Stimulated activated CD8-positive, alpha-beta memory T cell treated with anti-CD3 and anti-CD28 coated beads, Interleukin-15, amount 100 ng/mL, for 48 hours (primary cell): ENCODE measurements around the gene PRRG3.

Experiments used
- DNase-seq, 2 donors: peaks; one replicate each; pipeline ENCODE4 v3.0.0-alpha.2; 2020; ENCODE audit warnings: low read depth in 2 of 2

Gene PRRG3

DNA sequence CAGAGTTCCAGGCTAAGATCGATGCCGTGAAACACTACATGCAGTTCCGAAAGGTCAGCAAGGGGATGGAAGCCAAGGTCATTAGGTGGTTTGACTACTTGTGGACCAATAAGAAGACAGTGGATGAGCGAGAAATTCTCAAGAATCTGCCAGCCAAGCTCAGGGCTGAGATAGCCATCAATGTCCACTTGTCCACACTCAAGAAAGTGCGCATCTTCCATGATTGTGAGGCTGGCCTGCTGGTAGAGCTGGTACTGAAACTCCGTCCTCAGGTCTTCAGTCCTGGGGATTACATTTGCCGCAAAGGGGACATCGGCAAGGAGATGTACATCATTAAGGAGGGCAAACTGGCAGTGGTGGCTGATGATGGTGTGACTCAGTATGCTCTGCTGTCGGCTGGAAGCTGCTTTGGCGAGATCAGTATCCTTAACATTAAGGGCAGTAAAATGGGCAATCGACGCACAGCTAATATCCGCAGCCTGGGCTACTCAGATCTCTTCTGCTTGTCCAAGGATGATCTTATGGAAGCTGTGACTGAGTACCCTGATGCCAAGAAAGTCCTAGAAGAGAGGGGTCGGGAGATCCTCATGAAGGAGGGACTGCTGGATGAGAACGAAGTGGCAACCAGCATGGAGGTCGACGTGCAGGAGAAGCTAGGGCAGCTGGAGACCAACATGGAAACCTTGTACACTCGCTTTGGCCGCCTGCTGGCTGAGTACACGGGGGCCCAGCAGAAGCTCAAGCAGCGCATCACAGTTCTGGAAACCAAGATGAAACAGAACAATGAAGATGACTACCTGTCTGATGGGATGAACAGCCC is 48.6 kb downstream of the PRRG3 start:
- no peak for DNase-seq

GRCh38 chrX:151745651-151746050 is 50.4 kb downstream of the PRRG3 start:
- DNase-seq: no peak

DNA sequence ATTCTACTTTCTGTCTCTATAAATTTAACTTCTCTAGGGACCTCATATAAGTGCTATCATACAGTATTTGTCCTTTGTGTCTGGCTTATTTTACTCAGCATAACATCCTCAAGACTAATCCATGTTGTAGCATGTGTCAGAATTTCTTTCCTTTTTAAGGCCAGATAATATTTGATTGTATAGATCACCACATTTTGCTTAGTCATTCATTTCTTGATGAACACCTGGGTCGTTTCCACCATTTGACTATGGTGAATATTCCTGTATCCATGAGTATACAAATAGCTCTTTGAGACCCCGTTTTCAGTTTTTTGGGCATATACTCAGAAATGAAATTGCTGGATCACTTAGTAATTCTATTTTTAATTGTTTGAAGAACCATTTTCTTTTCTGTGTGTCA is 51.2 kb downstream of the PRRG3 start:
- DNase-seq: no peak

GRCh38 chrX:151750511-151750910 is 55.3 kb downstream of the PRRG3 start:
- no peak for DNase-seq

- no peak for DNase-seq
Observed at GRCh38 chrX:151752847-151753246, 57.6 kb downstream of the PRRG3 start.

DNA sequence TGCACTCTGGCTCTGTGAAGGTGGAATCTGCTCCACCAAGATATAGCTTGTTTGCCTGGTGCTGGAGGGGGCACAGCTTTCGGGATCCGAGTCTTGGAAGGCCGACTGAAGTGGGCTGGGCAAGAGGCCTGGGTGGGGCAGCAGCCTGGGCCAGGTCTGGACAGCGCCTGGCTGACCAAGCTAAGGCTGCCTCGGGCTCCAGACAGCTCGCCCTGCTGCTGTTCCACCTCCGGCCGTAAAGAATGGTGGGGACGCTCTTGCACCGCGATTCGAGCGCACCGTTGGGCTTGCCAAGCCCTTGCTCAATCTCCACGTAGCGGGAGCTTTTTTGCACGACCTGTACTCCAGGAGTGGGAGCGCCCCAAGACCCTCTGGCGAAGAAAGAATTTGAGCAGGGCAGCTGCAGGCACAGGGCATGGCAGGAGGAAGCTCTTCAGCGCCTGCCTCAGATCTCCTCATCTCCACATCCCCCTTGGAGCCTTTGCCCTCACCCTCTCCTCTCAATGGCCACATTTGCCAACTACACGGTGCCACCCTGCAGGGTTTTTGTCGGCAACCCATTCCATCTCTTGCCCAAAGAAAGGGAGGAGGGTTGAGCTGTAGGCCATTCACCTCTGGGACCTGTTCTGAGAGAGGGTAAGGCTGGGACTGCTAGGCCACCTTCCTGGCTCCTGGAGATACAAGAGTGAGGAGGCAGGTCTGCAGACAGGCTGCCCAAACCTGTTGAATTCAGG is 58.2 kb downstream of the PRRG3 start:
- DNase-seq: no peak

GRCh38 chrX:151754047-151754429 is 58.8 kb downstream of the PRRG3 start:
- DNase-seq: no peak

GRCh38 chrX:151754641-151755215 is 59.5 kb downstream of the PRRG3 start:
- no peak for DNase-seq
